CD14-positive monocyte (primary cell): ENCODE measurements around the gene ELMO1. TPM values are rescaled to one million over a fixed set of nuclear protein-coding genes. Genes with fewer than 3 reads are reported as not detected.

Experiments used
- DNase-seq, 3 donors: peaks; one replicate each; pipeline ENCODE4 v3.0.0-alpha.2; 2011 to 2022
- H2AFZ ChIP-seq: 2 replicates; pipeline ENCODE4 v1.6.0; 2012; ENCODE audit warnings: mild to moderate bottlenecking, low read depth, low read length, inconsistent platforms; ENCODE audit not compliant: insufficient read depth, poor library complexity, severe bottlenecking
- H3K27ac ChIP-seq, 2 donors: 1 replicate in 1 of 2; 2 replicates in 1 of 2; pipeline ENCODE4 v1.5.1; 2012 to 2013; ENCODE audit warnings: low read length in 2 of 2, control low read depth in 1 of 2, inconsistent platforms in 1 of 2, low read depth in 1 of 2, mild to moderate bottlenecking in 1 of 2
- H3K27me3 ChIP-seq, 2 donors: one replicate each; pipeline versions ENCODE4 v1.6.0 to v1.6.1; 2011 to 2013; ENCODE audit warnings: low read length in 2 of 2; ENCODE audit not compliant: control insufficient read depth in 2 of 2, insufficient read depth in 2 of 2
- H3K36me3 ChIP-seq, 2 donors: replicated peaks in 1 of 2; 1 replicate in 1 of 2; 2 replicates in 1 of 2; pipeline versions ENCODE4 v1.5.1 to v1.6.1; 2012 to 2013; ENCODE audit warnings: low read length in 2 of 2, control low read depth in 1 of 2, inconsistent platforms in 1 of 2, mild to moderate bottlenecking in 1 of 2; ENCODE audit not compliant: insufficient read depth in 2 of 2, control insufficient read depth in 1 of 2
- H3K4me1 ChIP-seq, 2 donors: 1 replicate in 1 of 2; 2 replicates in 1 of 2; pipeline versions ENCODE4 v1.5.1 to v1.6.1; 2012 to 2013; ENCODE audit warnings: low read length in 2 of 2, control low read depth in 1 of 2, inconsistent platforms in 1 of 2, mild to moderate bottlenecking in 1 of 2, moderate library complexity in 1 of 2; ENCODE audit not compliant: insufficient read depth in 2 of 2, control insufficient read depth in 1 of 2
- H3K4me2 ChIP-seq: replicated peaks from 2 replicates; pipeline ENCODE3; 2012; ENCODE audit warnings: low read length, moderate library complexity, mild to moderate bottlenecking; ENCODE audit not compliant: poor library complexity, severe bottlenecking; ENCODE audit errors: extremely low read depth
- H3K4me3 ChIP-seq, 3 experiments: fragments of 200-600 bp in 1 of 3; sonication (generic) in 1 of 3; replicated peaks in 1 of 3; 1 replicate in 2 of 3; 2 replicates in 1 of 3; pipeline ENCODE4 v1.5.1; 2011 to 2013; ENCODE audit warnings: low read length in 3 of 3, mild to moderate bottlenecking in 3 of 3, control low read depth in 2 of 3, low read depth in 2 of 3, inconsistent platforms in 1 of 3, moderate library complexity in 1 of 3
- H3K79me2 ChIP-seq: 2 replicates; pipeline ENCODE4 v1.6.0; 2012; ENCODE audit warnings: mild to moderate bottlenecking, control low read depth, inconsistent platforms, low read length, moderate library complexity; ENCODE audit not compliant: insufficient read depth
- H3K9ac ChIP-seq: 2 replicates; pipeline ENCODE4 v1.6.0; 2017; ENCODE audit warnings: low read length, mild to moderate bottlenecking; ENCODE audit not compliant: insufficient read depth, poor library complexity, severe bottlenecking
- H3K9me3 ChIP-seq, 2 donors: replicated peaks in 1 of 2; 1 replicate in 1 of 2; 2 replicates in 1 of 2; pipeline versions ENCODE4 v1.5.1 to v1.6.1; 2012 to 2013; ENCODE audit warnings: low read length in 2 of 2, control low read depth in 1 of 2; ENCODE audit not compliant: control insufficient read depth in 1 of 2, insufficient read depth in 1 of 2
- H4K20me1 ChIP-seq: 2 replicates; pipeline ENCODE4 v1.6.0; 2012; ENCODE audit warnings: mild to moderate bottlenecking, low read length, control low read depth, moderate library complexity; ENCODE audit not compliant: insufficient read depth
- H3K27ac Mint-ChIP-seq, 7 donors: one replicate each; pipeline ENCODE4 v1.8.0; 2020; ENCODE audit warnings: mild to moderate bottlenecking in 7 of 7, mixed read lengths in 7 of 7, moderate library complexity in 6 of 7, inconsistent platforms in 2 of 7
- H3K27me3 Mint-ChIP-seq, 3 donors: one replicate each; pipeline ENCODE4 v1.8.0; 2021 to 2022; ENCODE audit warnings: low read depth in 3 of 3, mild to moderate bottlenecking in 3 of 3, mixed read lengths in 3 of 3, moderate library complexity in 3 of 3, inconsistent platforms in 1 of 3
- H3K36me3 Mint-ChIP-seq, 2 donors: one replicate each; pipeline ENCODE4 v1.8.0; 2020; ENCODE audit warnings: mixed read lengths in 2 of 2, inconsistent platforms in 1 of 2, mild to moderate bottlenecking in 1 of 2
- H3K4me1 Mint-ChIP-seq: one replicate; pipeline ENCODE4 v1.8.0; 2020; ENCODE audit warnings: mild to moderate bottlenecking, mixed read lengths
- H3K4me3 Mint-ChIP-seq, 2 donors: one replicate each; pipeline ENCODE4 v1.8.0; 2020; ENCODE audit warnings: mild to moderate bottlenecking in 2 of 2, mixed read lengths in 2 of 2, moderate library complexity in 1 of 2
- H3K9me3 Mint-ChIP-seq, 7 donors: one replicate each; pipeline ENCODE4 v1.8.0; 2020 to 2022; ENCODE audit warnings: mixed read lengths in 7 of 7, mild to moderate bottlenecking in 6 of 7, moderate library complexity in 6 of 7, inconsistent platforms in 2 of 7
- WGBS: methylation state at CpG from one replicate; pipeline ENCODE4 v1.1.5; 2013; ENCODE audit warnings: missing lambda C conversion rate; ENCODE audit not compliant: insufficient coverage; 5-methylcytosine and 5-hydroxymethylcytosine counted together
- intact Hi-C, 2 donors: fragments of 100-400 bp; cut with micrococcal nuclease; formaldehyde crosslinking; loops; one replicate each; pipeline versions ENCODE4 v1.15.0 to v1.15.1; 2023
- polyA plus RNA-seq, 3 donors: library from polyadenylated mRNA; depleted of rRNA in 1 of 3; unstranded in 2 of 3; stranded (reverse) in 1 of 3; fragments of 300-500 nt in 2 of 3; fragments of >200 nt in 1 of 3; fragmentation: Illumina TruSeq in 2 of 3; gene quantifications; 1 replicate in 2 of 3; 2 replicates in 1 of 3; pipeline ENCODE4 v1.2.3, GENCODE V29; 2012 to 2021
- TF ChIP-seq, protein P1 (sequence below): fragments of 200-600 bp; IDR thresholded peaks from one replicate; pipeline ENCODE4 v1.8.0; 2022; ENCODE audit warnings: antibody characterized with exemption, mild to moderate bottlenecking

ELMO1 gene
- polyA plus RNA-seq, 3 donors = 46.6 to 50.2 (median 46.7) TPM

DNA sequence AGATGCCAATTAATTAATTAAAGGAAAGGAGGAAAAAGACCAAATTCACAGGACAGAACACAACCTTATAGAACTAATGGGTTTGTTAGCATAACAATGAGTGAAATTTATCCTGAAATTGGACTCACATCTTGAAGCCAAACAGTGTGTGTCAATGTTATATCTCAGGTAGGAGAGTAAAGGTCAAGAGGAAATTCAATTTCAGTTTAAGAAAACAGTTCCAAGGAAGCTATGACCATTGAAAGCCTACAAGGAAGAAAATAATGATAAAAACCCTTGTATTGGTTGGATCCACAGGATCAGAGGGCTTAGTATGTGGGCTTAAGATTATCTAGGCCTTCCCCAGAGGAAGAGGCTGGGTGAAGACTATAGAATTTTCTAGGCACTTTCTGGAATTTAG is 525.5 kb downstream of the ELMO1 start:
- H3K9ac ChIP-seq = no peak overlapping the region
- Mint-ChIP-seq H3K27ac (peak overlapping the region in 1 of 7 donors; percentile 11), H3K27me3 (peaks cover 0 to 2% (median 0%) of the 10 kb centered on the region in 3 donors), H3K9me3 (peaks cover 0 to 6% (median 3%) of the 10 kb centered on the region in 7 donors), H3K36me3 (peaks cover 4 to 11% of the 10 kb centered on the region in 2 donors), H3K4me1 (peaks cover 24% of the 10 kb centered on the region), H3K4me3 (no peak overlapping the region)
- intact Hi-C loops = no loop called here
- H3K4me1 ChIP-seq = peaks cover 9 to 14% of the 10 kb centered on the region in 2 donors
- no peak overlapping the region for H3K4me3 ChIP-seq
- H4K20me1 ChIP-seq = peaks cover 83% of the 10 kb centered on the region
- no peaks in the 10 kb centered on the region for H3K36me3 ChIP-seq
- no peak for DNase-seq
- peak overlapping the region in 1 of 2 donors; percentile 56 for H3K27ac ChIP-seq
- peaks cover 9% of the 10 kb centered on the region for H3K79me2 ChIP-seq
- no peaks in the 10 kb centered on the region for H3K27me3 ChIP-seq
- H3K9me3 ChIP-seq = peaks cover 0 to 4% of the 10 kb centered on the region in 2 donors
- TF ChIP-seq, protein P1, sequence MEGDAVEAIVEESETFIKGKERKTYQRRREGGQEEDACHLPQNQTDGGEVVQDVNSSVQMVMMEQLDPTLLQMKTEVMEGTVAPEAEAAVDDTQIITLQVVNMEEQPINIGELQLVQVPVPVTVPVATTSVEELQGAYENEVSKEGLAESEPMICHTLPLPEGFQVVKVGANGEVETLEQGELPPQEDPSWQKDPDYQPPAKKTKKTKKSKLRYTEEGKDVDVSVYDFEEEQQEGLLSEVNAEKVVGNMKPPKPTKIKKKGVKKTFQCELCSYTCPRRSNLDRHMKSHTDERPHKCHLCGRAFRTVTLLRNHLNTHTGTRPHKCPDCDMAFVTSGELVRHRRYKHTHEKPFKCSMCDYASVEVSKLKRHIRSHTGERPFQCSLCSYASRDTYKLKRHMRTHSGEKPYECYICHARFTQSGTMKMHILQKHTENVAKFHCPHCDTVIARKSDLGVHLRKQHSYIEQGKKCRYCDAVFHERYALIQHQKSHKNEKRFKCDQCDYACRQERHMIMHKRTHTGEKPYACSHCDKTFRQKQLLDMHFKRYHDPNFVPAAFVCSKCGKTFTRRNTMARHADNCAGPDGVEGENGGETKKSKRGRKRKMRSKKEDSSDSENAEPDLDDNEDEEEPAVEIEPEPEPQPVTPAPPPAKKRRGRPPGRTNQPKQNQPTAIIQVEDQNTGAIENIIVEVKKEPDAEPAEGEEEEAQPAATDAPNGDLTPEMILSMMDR = no peak
- no peak overlapping the region for H3K4me2 ChIP-seq
- H2AFZ ChIP-seq = no peak overlapping the region

DNA sequence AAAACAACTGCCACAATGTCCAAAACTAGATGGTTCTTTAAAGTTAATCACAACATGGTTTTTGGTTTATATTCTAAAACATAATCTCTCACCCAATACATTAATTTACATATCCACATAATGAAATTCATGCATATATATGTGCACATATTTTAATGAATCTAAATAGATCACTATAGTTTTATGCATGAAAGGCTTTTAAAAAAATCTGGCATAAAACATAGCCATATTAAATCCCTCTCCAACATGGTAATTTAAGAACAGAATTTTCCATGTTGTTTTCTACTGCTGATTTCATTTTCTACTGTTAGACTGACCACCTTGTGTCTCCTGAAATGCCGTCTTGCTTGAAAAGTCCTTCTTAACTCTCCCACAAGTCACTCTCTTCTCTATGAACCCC is 528.2 kb downstream of the ELMO1 start:
- Histone ChIP-seq H3K27ac (no peak overlapping the region), H4K20me1 (peaks cover 64% of the 10 kb centered on the region), H3K36me3 (peaks cover 0 to 10% of the 10 kb centered on the region in 2 donors), H2AFZ (no peak overlapping the region), H3K27me3 (no peaks in the 10 kb centered on the region), H3K9ac (no peak overlapping the region), H3K4me1 (peaks cover 9 to 14% of the 10 kb centered on the region in 2 donors), H3K4me3 (no peak overlapping the region), H3K4me2 (no peak overlapping the region), H3K79me2 (peaks cover 9% of the 10 kb centered on the region), H3K9me3 (peaks cover 0 to 4% of the 10 kb centered on the region in 2 donors)
- no peak overlapping the region for H3K4me3 Mint-ChIP-seq
- H3K27ac Mint-ChIP-seq = no peak overlapping the region
- DNase-seq = no peak
- intact Hi-C loops = no loop called here
- peaks cover 0 to 2% (median 0%) of the 10 kb centered on the region in 3 donors for H3K27me3 Mint-ChIP-seq
- TF ChIP-seq, protein P1 = no peak
- peaks cover 3 to 19% of the 10 kb centered on the region in 2 donors for H3K36me3 Mint-ChIP-seq
- no CpG with 5 or more reads among the region's 1 CpG for WGBS
- peaks cover 0 to 6% (median 3%) of the 10 kb centered on the region in 7 donors for H3K9me3 Mint-ChIP-seq
- peaks cover 23% of the 10 kb centered on the region for H3K4me1 Mint-ChIP-seq
